ENCODE results near the gene TANGO6. TPM values are rescaled to one million over a fixed set of nuclear protein-coding genes. Genes with fewer than 3 reads are reported as not detected.
A peak's percentile ranks its signal among the peaks of the same experiment; 100 is the strongest.
"Not testable (repeated sequence)": the region's sequence is repeated elsewhere in the genome, so short reads cannot be mapped to it uniquely, and the experiment has no call there.

The TANGO6 gene
- total RNA-seq, 1 donor from 2014 or later: 10.5 TPM

DNA sequence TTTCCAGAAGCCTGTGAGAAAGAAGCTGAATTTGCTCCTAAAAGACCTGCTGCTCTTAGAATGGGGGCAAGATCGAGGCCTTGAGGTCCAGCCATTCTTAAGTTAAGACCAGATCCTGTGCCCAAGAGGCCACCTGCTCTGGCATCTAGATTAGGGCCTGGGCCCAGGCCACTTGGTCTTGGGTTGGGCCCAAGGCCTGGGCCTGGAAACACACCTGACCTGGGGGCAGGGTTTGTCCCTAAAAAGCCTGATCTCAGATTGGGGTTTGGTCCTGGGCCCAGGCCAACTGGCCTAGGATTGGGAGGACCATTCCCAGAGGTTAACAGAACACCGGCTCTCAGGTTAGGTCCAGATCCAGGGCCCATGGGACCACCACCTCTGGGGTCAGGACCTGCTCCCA, 276.2 kb downstream of the TANGO6 start:
- DNase-seq (ENCODE audit: low spot score): no peak
- intact Hi-C loops (cut with DNase I): no loop called here

DNA sequence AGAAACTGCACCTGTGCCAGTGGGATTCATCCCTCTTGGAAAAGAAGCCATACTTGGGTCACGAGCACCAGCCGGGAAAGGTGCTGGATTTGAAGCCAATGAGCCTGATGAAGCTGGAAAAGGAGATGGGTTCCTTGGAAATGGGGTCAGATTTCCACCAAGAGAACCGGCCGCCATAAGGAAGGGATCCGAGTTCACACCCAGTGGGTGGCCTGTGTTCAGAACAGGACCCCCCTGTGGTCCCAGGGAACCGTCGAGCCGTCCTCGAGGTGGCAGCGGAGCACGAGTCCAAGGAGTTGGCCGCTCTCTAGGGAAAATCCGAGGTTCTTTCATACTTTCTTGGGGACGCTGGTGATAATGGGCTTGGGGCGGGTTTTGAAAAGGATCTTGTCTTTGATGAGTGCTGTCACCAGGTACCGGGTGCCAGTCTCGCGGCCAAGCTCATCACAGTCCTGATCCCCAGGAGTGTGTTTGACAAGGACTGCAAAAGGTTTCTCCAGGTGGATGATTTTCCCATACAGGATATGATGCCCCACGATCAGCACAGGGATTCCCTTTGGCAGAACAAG, 276.8 kb downstream of the TANGO6 start:
- DNase-seq (ENCODE audit: low spot score): no peak
- intact Hi-C loops (cut with DNase I): loop anchor here (10.0 kb wide), 1 partner anchor 585 kb away; the partner anchor contains the start of gene ZFP90

DNA sequence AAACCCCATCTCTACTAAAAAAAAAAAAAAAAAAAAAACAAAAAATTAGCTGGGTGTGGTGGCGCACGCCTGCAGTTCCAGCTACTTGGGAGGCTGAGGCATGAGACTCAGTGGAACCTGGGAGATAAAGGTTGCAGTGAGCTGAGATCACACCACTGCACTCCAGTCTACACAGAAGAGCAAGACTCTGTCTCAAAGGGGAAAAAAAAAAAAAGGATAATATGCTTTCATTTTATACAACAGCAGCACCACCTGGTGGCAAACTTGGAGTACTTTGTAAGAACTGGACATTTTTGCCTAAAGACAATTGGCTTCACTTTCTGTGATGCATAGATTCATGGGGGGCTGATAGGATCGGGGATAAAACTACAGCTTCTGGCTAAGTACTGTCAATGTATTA, 280.6 kb downstream of the TANGO6 start:
- DNase-seq (ENCODE audit: low spot score): no peak
- intact Hi-C loops (cut with DNase I): loop anchor here (2.0 to 10.0 kb wide), 2 partner anchors 221 to 589 kb away; partner anchors contain the start of gene ZFP90

DNA sequence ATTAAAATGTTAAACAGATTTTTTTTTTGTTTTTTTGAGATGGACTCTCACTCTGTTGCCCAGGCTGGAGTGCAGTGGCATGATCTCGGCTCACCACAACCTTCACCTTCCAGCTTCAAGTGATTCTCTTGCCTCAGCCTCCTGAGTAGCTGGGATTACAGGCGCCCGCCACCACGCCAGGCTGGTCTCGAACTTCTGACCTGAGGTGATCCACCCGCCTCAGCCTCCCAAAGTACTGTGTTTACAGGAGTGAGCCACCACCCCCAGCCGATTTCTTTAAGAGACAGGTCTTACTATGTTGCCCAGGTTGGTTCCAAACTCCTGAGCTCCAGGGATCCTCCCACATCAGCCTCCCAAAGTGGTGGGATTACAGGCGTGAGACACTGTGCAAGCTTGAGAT, 281.1 kb downstream of the TANGO6 start:
- peak; percentile 29 for DNase-seq (ENCODE audit: low spot score)

DNA sequence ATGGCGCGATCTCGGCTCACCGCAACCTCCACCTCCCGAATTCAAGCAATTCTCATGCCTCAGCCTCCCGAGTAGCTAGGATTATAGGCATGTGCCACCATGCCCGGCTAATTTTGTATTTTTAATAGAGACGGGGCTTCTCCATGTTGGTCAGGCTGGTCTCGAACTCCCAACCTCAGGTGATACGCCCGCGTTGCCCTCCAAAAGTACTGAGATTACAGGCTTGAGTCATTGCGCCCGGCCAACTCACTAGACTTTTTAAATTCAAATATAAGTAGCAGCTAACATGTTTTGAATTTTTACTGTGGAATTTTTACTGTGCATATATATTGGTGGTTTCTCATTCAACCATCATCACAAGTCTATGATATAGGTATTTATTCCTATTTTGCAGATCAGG, 281.6 kb downstream of the TANGO6 start:
- DNase-seq (ENCODE audit: low spot score): peak; percentile 17
- intact Hi-C loops (cut with DNase I): loop anchor here (2.0 to 10.0 kb wide), 2 partner anchors 222 to 590 kb away; partner anchors contain the start of gene ZFP90

More for the DNA sequence above, 281.1 kb downstream of the TANGO6 start:
- intact Hi-C loops (cut with DNase I): loop anchor here (2.0 to 10.0 kb wide), 2 partner anchors 222 to 590 kb away; partner anchors contain the start of gene ZFP90

DNA sequence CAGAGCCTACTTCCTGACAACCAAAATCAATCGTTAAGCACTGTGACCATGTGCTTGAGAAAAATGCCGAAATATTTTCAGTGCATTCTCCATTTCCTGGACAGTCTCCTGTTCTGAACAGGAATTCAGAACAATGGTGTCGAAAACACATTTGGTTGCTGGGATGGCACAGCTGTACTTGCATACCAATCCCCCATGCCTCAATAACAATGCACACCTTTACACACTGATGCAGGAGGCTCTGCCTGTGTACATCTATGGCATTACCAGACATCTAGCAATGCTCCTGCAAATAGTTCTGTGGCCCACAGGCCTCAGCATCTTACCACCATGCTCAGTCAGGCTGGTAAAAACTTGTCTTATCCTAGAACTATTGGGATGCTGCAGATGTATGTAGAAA, 282.9 kb downstream of the TANGO6 start:
- DNase-seq (ENCODE audit: low spot score): no peak
- intact Hi-C loops (cut with DNase I): loop anchor here (10.0 kb wide), 1 partner anchor 591 kb away; the partner anchor contains the start of gene ZFP90

DNA sequence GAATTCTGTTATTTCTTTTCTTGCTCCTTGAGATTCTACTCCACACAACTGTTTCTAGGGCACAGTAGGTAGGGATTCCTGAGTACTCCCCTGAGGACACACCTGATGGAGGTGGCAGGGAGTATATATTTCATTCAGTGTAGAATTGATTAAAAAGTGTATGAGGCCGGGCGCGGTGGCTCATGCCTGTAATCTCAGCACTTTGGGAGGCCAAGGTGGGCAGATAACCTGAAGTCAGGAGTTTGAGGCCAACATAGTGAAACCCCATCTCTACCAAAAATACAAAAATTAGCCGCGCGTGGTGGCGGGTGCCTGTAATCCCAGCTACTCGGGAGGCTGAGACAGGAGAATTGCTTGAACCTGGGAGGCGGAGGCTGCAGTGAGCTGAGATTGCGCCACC, 283.5 kb downstream of the TANGO6 start:
- intact Hi-C loops (cut with DNase I): loop anchor here (10.0 kb wide), 1 partner anchor 592 kb away; the partner anchor contains the start of gene ZFP90
- not testable (repeated sequence) for DNase-seq (ENCODE audit: low spot score)

DNA sequence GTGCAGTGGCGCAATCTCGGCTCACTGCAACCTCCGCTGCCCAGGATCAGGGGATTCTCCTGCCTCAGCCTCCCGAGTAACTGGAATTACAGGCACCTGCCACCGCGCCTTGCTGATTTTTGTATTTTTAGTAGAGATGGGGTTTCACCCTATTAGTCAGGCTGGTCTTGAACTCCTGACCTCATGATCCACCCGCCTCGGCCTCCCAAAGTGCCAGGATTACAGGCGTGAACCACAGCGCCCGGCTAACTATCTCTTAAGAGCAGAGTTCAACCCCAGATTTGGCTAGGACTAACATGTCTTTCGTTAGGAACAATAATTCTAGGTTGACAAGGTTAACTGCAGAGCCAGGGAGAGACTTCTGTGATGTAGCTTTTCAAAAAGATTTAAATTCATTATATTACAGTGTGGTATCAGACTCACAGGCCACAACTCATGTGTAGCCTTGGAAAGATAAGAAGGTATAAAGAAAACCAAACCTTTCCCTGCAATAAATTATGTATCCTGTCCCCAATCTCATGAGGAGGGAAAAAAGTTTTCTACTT, 284.7 kb downstream of the TANGO6 start:
- DNase-seq (ENCODE audit: low spot score): no peak
- intact Hi-C loops (cut with DNase I): loop anchor here (10.0 kb wide), 1 partner anchor 593 kb away; the partner anchor contains the start of gene ZFP90

DNA sequence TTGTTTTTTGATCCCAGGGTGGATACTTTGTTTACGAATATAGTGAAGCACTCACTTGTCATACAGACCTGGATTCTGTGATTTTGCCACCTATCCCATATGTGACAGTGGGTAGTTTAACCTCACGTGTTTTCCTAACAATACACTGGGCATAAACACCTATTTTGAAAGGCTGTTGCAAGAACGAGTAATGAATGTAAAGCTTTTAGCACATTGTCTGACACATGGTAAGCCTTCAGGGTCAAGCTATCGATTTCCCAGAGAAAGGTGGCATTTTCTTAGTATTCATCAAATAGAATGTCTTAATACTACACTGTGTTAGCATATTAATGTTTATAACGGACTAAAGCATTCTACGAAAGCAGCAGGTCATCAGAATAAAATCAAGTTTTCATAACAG, 287.1 kb downstream of the TANGO6 start:
- DNase-seq (ENCODE audit: low spot score): no peak
- intact Hi-C loops (cut with DNase I): no loop called here

DNA sequence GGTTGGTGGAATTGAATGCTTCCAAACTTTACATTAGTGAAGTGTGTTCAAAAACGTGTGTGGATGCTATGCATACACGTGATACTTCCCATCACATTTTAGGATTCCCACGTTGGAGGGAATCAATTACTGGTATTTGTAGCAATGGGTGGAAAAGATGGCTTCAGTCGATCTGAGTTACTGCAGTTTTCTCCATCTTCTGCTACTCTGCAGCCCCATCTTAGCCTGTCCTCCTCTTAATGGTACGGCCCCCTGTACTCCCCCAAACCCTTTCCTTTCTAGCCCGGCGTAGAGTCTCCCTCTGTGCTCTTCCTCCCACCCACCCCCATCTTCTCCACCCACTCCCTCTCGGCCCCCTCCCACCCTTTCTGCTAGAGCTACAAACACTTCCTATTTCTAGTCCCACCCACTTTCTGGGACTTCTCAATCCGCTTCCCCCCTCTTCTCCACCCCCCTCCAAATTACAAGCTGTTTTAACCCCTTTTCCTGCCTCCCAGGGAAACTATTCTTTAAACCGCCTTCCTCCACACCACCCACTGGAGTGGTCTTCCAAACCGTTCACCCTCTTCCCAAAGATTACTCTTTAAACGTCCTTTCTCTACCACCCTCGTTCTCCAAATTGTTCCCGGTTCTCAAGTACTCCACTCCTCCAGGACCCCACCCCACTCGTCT, 288.0 kb downstream of the TANGO6 start:
- intact Hi-C loops (cut with DNase I): no loop called here
- DNase-seq (ENCODE audit: low spot score): no peak

DNA sequence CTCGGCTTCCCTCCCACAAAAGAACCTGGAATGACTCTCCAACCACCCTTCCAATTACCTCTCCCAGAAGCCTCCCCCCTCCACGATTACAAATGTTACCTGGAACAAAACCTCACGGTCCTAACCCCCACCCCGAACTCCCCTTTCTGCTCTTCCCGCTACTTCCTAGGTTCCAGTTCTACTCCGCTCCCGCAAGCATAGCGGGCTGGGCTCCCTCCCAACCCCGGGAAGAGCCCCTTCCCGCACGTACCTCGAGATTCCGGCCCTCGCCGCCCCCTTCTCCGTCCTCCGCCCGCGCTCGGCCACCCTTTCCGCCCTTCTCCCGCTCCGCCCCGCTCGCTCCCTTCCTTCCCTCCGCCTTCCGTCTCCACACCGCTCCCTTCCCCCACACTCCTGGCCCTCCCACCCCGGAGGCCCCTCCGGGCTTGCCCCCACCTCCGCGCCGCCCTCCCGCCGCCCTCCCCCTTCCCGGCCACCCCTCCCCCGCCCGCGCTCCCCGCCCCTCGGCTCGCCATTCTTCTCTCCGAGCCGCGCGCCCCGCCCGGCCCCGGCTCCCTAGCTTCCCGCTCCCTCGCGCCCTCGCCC, 288.6 kb downstream of the TANGO6 start:
- intact Hi-C loops (cut with DNase I): no loop called here
- peak; percentile 87 for DNase-seq (ENCODE audit: low spot score)

DNA sequence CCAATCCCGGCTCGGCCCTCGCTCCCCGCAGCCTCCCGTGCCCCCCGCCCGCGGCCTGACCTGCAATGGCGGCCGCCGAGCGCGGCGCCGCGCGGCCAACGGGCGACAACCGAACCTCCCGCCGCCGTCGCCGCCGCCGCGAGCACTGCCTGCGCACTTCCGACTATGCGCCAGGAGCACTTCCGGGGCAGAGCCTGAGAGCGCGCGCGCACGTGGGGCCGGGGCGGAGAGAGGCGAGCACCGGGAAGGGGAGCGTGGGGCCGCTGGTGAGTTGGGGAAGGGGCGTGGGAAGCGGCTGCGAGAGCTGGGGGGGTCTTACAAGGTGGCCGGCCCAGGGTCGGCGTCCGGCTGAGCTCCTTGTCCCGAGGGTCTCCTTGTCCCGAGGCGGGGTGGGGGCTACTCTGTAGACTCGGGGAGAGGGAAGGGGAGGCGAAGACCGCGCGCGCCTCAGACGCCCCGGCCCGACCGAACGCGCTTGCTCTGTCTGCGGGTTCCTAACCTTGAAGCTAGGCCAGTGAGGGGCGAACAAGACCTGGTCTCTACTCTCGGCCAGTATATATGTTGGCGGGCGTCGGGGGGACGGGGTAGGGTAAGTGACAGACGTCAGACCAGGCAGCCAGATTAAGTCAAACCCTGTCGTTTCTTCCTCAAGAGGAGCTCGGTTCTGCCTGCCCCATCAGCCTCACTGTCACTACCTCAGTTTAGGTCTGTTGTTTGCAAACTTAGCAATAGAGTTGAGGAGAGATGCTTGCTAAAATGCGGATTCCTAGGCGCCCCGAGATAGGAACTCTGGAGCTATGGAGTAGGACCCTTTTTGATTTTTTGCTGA, 289.3 kb downstream of the TANGO6 start, which contains the start of the genes CHTF8 and UTP4:
TSS of gene CHTF8 (minus strand) at position 165 of the 829 bp plus-strand sequence. CDS start 11,130 bp downstream, outside the sequence.
TSS of gene UTP4 (plus strand) at position 226 of the 829 bp plus-strand sequence. CDS start 811 bp downstream, outside the sequence.
- intact Hi-C loops (cut with DNase I): no loop called here
- peak; percentile 93 for DNase-seq (ENCODE audit: low spot score)

DNA sequence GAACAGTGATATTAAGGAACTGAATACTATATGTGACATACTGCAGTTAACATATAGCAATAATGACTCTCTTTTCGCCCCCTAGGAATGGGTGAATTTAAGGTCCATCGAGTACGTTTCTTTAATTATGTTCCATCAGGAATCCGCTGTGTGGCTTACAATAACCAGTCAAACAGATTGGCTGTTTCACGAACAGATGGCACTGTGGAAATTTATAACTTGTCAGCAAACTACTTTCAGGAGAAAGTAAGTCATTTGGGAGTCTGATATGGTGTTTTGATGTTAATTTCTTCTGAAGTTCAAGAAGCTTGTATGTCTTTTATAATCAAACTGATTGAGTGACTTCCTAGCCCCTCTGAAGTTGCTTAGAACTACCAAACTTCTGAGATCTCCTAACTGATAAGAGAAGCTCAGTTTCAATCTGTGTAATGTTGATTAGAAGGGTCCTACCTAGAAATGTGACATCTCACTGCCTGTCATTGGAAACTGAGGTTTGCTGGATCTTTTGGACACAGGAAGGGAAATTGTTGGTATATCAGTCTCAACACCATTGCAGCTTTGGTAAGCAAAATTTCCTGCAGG, 290.1 kb downstream of the TANGO6 start:
- DNase-seq (ENCODE audit: low spot score): no peak
- intact Hi-C loops (cut with DNase I): no loop called here

Other genes with a start within 250 kb of the TANGO6 start
- gene CDH3, start 198.2 kb upstream of the TANGO6 start, total RNA-seq: not detected
- gene CDH1, start 106.2 kb upstream of the TANGO6 start, total RNA-seq: 0.13 TPM